T1000 (cell line): Measurements from ENCODE around the gene CDH4.

Experiments
- DNase-seq: peaks from one replicate; lab custom pipeline; 2025; ENCODE audit warnings: mixed read lengths; lab: John Stamatoyannopoulos, UW

Gene CDH4

DNA sequence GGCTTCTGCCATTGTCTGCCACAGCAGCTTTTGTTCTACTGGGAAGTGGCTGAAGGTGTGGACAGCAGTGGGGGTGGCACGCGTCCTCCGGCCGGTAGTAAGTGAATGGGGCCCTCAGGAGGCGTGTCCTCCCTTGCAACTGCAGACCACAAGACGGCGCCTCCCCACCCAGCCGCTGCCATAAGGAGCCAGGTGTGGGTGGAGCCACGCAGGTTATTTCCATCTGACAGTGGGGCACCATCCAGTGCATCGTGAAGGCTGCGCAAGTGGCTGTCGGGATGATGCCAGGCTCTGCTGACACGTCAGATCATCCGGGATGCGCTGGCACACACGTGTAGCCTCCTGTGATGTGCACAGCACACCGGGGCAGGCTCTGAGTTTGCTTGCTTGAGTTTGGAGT lies 379.7 kb downstream of the CDH4 start:
- no peak for DNase-seq

DNA sequence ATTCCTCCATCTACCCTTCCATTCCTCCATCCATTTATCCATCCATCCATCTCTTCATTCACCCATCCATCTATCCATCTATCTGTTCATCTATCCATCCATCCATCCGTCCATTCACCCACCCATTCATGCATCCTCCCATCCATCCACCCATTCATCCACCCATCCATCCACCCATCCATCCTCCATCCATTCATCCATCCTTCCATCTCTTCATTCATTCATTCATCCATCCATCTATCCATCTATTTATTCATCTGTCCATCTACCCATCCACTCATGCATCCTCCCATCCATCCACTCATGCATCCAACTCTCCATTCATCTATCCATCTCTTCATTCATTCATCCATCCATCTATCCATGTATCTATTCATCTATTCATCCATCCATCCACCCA lies 380.9 kb downstream of the CDH4 start:
- no peak for DNase-seq

DNA sequence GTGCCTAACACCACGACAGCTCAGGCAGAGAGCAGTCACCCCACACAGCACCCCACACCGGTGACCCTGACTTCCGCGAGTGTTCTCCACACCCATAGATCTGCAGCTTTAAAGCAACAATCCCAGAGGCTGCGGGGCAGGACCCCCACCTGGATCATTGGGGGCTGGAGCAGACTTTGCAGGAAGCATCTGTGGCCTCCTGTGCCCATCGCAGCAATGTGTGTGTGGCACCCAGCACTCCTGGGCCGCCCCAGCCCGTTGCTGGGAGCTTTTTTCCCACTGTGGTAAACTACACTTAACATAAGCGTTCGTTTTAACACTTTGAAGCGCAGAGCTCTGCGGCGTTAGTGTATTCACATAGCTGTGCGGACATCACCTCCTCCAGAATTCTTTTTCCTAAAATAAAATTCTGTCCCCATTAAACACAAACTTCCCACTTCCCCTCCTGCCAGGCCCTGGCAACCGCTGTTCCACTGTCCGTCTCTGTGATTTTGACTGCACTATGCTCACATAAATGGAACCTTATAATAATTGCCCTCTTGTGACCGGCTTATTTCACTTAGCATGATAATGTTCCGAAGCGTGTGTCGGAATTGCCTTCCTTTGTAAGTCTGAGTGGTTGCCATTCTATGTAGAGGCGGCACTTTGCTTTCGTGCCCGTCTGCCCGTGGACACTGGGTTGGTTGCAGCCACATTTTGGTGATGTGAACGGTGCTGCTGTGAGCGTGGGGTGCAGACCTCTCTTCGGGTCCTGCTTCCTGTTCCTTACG lies 382.5 kb downstream of the CDH4 start:
- DNase-seq = no peak

DNA sequence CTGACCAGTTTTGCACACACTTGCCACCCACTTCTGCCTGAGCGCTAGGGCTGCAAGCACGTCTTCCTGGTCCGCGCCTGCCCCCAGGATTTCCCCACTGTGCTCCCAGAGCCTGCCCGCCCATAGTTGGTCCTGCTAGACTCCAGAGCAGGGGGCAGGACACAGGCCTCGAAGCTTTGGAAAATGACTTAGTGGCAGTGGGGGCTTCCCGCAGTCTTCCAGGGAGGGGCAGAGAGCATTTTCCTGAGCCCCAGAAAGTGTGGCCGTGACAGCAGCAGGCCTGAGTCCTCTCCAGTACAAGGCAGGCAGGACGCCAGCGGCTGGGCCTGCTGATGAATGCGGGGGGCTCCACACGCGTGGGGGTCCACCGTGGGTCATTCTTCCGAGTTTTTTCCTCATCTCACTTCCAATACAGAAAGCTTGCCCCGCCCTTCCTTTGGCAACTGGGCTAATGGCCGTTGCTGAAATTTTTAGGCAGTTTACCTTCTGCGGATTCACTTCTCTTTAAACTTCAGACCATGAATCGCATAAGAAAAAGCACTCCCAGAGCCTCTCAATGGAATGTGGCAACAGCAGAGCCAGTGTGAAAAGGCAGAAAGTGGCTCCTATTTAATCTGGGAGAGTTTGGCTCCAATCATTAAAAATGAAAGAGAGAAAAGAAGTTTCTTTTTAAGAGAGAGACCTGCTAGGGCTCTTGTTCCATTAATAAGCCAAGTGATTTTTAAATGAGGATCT lies 383.8 kb downstream of the CDH4 start:
- no peak for DNase-seq

- DNase-seq = no peak
These were observed 384.6 kb downstream of the CDH4 start for GRCh38 chr20:61636531-61637116.

DNA sequence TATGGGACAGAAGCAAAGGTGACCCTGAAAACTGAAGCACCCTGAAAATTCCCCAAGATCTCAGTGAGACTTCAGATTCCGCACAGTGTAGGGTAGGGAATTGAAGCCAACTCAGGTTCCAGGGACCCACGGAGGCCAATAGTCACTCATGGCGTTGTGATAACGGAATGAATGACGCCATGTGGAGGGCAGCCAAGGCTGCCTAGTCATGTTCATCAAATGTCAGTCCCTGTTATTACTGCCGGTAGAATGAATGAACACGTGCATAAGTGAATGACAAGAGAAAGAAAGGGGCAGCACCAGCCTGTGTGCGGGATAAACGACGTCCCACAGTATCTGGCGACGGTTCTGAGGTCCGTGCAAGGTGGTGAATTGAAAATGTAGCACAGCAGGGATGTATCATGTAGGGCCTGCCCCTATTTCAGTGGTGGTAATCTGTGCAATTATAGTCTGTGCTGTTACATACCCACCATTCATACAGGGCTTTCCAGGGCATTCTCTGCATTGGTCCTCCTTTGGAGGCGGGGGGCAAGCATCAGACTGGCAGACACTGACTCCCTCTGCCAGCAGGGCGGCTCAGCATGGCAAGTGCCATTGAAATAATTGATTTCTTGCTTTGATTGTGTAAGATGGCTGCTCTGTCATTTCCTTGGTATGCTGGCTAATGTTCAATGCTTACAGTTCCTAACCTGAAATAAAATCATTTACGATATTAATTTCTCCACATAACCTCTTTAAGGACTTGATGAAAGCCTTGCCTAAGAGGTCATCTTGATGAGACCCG lies 386.9 kb downstream of the CDH4 start:
- no peak for DNase-seq

DNA sequence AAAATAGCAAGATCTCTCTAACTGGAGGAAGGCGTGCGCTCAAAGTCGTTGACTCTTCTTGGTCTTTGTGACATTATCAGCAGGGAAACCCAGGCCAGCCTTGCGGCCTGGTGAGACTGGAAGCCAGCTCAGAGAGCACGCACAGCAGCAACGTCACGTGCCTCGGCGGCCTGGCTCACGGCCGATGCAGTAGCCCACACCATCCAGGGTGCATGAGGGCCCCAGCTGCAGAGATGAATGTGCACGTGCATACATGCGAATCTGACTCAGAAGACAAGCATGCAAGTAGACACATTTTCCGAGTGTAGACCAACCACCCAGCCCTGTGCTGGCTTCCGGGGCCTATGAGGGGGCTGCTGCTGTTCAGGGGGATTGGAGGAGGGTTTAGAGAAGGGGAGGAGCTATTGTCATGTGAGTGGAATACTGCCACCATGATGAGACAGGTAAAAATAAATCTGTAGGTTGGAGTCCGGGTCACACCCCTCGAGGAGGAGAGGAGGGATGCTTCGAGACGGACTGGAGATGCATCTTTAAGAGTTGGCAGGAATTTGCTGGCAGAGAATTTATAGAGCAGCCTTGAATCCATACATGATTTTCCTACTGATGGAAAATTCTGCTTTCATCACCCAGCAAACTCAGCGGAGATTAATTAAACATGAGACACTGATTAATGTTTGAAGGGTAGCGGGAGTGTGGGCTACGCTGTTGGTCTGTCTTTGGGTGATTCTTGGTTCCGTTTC lies 388.2 kb downstream of the CDH4 start:
- no peak for DNase-seq

DNA sequence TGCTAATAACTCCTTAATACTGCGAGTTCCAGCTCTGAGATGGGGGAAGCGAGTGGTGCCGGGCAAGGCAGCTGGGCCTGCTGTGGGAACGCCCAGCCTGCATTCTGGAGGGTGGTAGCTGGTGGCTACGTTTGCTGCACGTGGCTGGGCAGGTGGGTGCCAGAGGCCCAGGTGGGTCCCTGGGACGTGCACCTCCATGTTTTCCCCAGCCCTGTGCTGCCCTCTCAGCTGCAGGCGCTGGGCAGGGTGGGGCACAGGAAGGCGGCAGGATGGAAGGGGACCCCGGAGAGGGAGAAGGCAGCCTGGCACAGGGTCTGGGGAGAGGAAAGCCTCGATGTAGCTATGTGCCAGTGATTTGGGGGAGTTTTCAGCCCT lies 388.8 kb downstream of the CDH4 start:
- no peak for DNase-seq

DNA sequence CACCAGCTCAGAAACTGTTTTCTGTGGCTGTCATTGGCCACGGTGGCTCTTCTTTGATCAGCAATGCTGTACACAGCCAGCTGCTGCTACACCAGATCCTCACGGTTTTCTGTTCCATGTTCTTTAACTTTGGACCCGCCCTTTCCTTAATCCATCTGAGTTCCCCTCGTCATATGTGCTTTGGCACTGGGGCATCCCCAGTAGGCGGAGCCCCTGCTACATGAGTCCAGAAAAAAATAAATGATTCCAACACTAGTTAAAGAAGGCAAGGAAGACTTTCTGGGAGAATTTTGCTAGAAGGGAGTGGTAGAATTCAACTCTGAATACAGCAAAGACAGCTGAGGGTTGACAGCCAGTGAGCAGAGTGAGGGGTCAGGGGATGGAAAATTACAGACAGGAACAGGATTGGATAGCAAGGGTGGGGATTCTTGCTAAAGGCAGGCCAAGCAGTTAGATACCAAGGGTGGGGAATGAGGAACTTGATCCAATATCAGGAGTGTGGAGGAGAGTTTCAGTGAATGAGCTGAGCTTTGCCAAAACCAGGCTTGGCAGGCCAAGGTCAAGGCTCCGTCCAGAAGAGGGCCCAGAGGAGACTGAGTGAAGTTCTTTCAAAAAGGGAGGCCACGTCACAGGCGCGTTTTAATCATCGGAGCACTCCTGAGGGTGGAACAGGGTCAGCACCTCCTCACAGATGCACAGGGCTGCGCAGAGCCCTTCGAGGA lies 391.8 kb downstream of the CDH4 start:
- DNase-seq = no peak

- no peak for DNase-seq
These were observed 392.5 kb downstream of the CDH4 start for GRCh38 chr20:61644378-61645076.

DNA sequence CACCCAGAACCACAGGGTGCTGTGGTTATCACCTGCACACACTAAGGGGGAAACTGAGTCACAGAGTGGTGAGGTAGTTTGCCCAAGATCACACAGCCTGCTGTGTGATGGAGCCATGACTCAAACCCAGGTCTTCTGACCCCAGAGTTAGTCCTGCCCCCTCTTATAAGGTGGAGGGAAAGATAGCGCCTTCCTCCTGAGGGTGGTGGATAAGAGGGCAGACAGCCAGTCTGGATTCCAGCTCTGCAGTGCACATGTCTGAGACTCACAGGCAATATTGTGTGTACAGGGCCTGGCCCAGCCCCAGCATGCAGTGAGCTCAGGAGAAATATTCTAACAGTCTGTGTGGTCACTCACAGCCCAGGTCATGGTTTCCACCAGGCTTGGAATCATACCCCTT lies 393.7 kb downstream of the CDH4 start:
- DNase-seq = no peak

- DNase-seq = no peak
These were observed 394.4 kb downstream of the CDH4 start for GRCh38 chr20:61646453-61646852.

GRCh38 chr20:61646986-61647385 lies 394.9 kb downstream of the CDH4 start:
- no peak for DNase-seq

- DNase-seq = no peak
These were observed 395.6 kb downstream of the CDH4 start for GRCh38 chr20:61647702-61648101.

- no peak for DNase-seq
These were observed 397.2 kb downstream of the CDH4 start for GRCh38 chr20:61649105-61649859.

DNA sequence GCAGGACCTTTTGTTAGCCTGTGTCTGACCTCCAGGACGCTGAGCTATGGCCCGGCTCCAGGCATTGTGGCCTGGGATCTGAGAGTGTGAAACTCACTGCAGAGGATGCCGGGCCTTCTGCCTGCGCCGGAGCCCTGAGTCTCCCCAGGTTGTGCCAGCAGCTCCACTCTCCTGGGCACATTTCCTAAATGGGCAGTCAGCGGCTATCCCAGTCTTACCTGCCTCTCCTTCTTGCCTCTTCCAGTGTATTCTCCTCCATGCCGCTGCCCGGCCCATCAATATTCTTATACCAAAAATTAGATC lies 397.8 kb downstream of the CDH4 start:
- no peak for DNase-seq

DNA sequence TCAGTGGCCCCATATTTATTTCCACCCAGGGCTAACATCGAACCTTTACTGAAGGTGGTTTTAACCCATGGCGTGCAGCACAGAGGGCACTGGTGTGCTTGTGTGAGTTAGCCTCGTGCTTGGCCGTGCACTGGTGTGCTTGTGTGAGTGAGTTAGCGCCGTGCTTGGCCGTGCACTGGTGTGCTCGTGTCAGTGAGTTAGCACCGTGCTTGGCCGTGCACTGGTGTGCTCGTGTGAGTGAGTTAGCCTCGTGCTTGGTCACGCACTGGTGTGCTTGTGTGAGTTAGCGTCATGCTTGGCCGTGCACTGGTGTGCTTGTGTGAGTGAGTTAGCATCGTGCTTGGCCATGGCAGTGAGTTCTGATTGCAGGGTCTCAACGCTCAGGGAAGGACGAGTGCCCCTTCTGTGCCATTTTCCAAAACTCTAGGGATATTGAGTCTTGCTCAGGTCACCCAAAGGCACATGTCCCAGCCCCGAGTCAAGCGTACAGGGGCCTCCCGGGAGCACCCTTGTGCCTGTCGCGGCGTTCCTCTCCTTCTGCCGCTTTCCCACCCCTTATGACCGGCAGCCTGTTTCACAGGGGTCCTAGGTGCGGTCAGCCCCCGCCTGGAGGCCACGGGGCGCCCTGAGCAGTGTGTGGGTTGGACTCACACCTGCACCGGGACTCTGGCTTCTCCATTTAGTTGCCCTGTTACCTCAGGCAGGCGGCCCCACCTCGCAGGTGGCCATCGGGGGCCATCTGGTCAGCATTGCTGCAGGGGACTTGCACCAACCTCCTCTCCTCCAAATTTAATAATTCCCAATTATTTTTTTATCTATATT lies 399.1 kb downstream of the CDH4 start:
- DNase-seq = no peak

DNA sequence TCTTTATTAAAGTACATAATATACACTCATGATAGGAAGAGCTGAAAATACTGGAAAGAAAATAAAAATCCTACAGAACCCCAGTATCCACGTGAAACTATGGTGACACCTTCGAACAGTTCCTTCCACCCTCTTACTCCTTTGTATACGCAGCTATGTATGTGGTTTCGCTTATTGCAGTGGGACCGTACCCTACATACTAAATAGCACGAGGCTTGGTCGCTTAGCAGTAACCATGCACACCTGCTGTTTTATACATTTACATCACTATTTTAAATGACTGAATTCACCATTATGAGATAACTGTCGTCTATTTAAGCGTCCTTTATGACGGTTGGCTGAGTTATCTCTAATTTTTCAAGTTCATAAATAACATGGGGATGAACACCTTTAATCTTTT lies 400.1 kb downstream of the CDH4 start:
- no peak for DNase-seq

DNA sequence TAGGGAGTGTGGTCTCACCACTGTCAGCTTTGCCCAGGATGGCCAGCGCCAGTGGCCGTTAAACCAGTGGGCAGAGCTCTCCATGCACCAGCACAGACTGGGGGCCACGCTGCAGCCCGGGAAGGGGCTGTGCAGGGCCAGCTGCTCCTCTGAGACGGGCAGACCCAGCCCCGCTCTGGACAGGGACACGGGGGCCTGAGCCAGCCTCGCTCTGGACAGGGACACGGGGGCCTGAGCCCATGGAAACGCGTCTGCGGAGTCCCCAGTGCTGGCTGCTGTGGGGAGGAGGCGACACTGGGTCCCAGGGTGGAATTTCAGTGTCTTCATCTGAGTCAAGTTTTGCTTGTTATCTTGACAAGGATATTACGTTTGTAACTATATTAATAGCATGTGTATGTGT lies 402.7 kb downstream of the CDH4 start:
- no peak for DNase-seq
